B cell (primary cell): ENCODE results near the gene C1orf35. TPM values are rescaled to one million over a fixed set of nuclear protein-coding genes. Genes with fewer than 3 reads are reported as not detected.

ENCODE experiments used
- ATAC-seq: fragments of 200-7000 bp; cut with Tn5 transposase; one replicate; pipeline ENCODE4 v1.10.0; 2021; ENCODE audit warnings: low read depth, mild to moderate bottlenecking, moderate number of reproducible peaks, moderate library complexity
- CTCF ChIA-PET: fragments of 350-600 bp; sonication (Branson Sonifier 250); formaldehyde crosslinking; loops from one replicate; lab custom pipeline; 2021; ENCODE audit warnings: antibody characterized with exemption, inconsistent platforms; lab: Charles Lee
- POLR2A ChIA-PET: fragments of 350-600 bp; sonication (Branson Sonifier 250); formaldehyde crosslinking; loops from one replicate; lab custom pipeline; 2021; ENCODE audit warnings: antibody characterized with exemption; lab: Charles Lee
- DNase-seq: peaks from one replicate; pipeline ENCODE4 v3.0.0; 2013
- H2AFZ ChIP-seq: 2 replicates; pipeline ENCODE4 v1.6.1; 2012; ENCODE audit warnings: mild to moderate bottlenecking, low read depth, low read length; ENCODE audit not compliant: insufficient read depth, poor library complexity, severe bottlenecking
- H3K27ac ChIP-seq, 2 donors: 1 replicate in 1 of 2; 2 replicates in 1 of 2; pipeline ENCODE4 v1.5.1; 2012 to 2013; ENCODE audit warnings: low read length in 2 of 2, mild to moderate bottlenecking in 2 of 2, moderate library complexity in 1 of 2
- H3K27me3 ChIP-seq, 4 experiments: fragments of 200-600 bp in 1 of 4; sonication (generic) in 1 of 4; replicated peaks in 1 of 4; 1 replicate in 2 of 4; 2 replicates in 2 of 4; pipeline versions ENCODE4 v1.6.1 to v1.7.0; 2013 to 2016; ENCODE audit warnings: low read length in 3 of 4, mild to moderate bottlenecking in 2 of 4, mixed read lengths in 1 of 4, moderate library complexity in 1 of 4; ENCODE audit not compliant: insufficient read depth in 4 of 4, control insufficient read depth in 3 of 4; ENCODE audit errors: control extremely low read depth in 1 of 4
- H3K36me3 ChIP-seq, 2 experiments: replicated peaks in 1 of 2; 1 replicate in 1 of 2; 2 replicates in 1 of 2; pipeline versions ENCODE4 v1.6.1 to v1.7.1; 2013; ENCODE audit warnings: low read length in 1 of 2; ENCODE audit not compliant: insufficient read depth in 2 of 2, control insufficient read depth in 1 of 2; ENCODE audit errors: control extremely low read depth in 1 of 2, extremely low read depth in 1 of 2
- H3K4me1 ChIP-seq, 2 donors: fragments of 200-600 bp in 1 of 2; sonication (generic) in 1 of 2; 1 replicate in 1 of 2; 2 replicates in 1 of 2; pipeline versions ENCODE4 v1.5.1 to v1.6.1; 2013 to 2017; ENCODE audit warnings: low read length in 2 of 2; ENCODE audit not compliant: control insufficient read depth in 2 of 2, insufficient read depth in 2 of 2
- H3K4me2 ChIP-seq: replicated peaks from 2 replicates; pipeline ENCODE3; 2012; ENCODE audit warnings: mild to moderate bottlenecking, low read depth, low read length; ENCODE audit not compliant: poor library complexity, severe bottlenecking
- H3K4me3 ChIP-seq, 5 experiments: fragments of 200-600 bp in 1 of 5; sonication (generic) in 1 of 5; 1 replicate in 3 of 5; 2 replicates in 2 of 5; pipeline versions ENCODE4 v1.5.1 to v1.7.0; 2011 to 2016; ENCODE audit warnings: low read length in 4 of 5, mild to moderate bottlenecking in 4 of 5, low read depth in 2 of 5, control low read depth in 1 of 5, moderate library complexity in 1 of 5; ENCODE audit not compliant: insufficient read depth in 1 of 5; ENCODE audit errors: control extremely low read depth in 1 of 5, extremely low read depth in 1 of 5
- H3K79me2 ChIP-seq: fragments of 200-600 bp; sonication (generic); one replicate; pipeline ENCODE4 v1.6.0; 2016; ENCODE audit warnings: low read length; ENCODE audit not compliant: control insufficient read depth, insufficient read depth
- H3K9ac ChIP-seq: fragments of 200-600 bp; sonication (generic); 2 replicates; pipeline ENCODE4 v1.6.1; 2017; ENCODE audit warnings: mild to moderate bottlenecking, low read length, moderate library complexity
- H3K9me3 ChIP-seq, 3 donors: one replicate each; pipeline versions ENCODE4 v1.6.1 to v1.7.1; 2013; ENCODE audit warnings: low read length in 2 of 3; ENCODE audit not compliant: control insufficient read depth in 2 of 3, insufficient read depth in 1 of 3; ENCODE audit errors: control extremely low read depth in 1 of 3
- H4K20me1 ChIP-seq: 2 replicates; pipeline ENCODE4 v1.6.0; 2012; ENCODE audit warnings: mild to moderate bottlenecking, low read length; ENCODE audit not compliant: insufficient read depth, control insufficient read depth, poor library complexity, severe bottlenecking
- H3K27ac Mint-ChIP-seq: one replicate; pipeline ENCODE4 v1.8.0; 2021; ENCODE audit warnings: mixed read lengths
- H3K27me3 Mint-ChIP-seq: one replicate; pipeline ENCODE4 v1.8.0; 2021; ENCODE audit warnings: mixed read lengths
- H3K4me1 Mint-ChIP-seq: one replicate; pipeline ENCODE4 v1.8.0; 2021; ENCODE audit warnings: mixed read lengths
- H3K4me3 Mint-ChIP-seq: one replicate; pipeline ENCODE4 v1.8.0; 2021; ENCODE audit warnings: mixed read lengths
- H3K9me3 Mint-ChIP-seq: one replicate; pipeline ENCODE4 v1.8.0; 2022; ENCODE audit warnings: mixed read lengths; ENCODE audit not compliant: insufficient read depth
- EZH2 ChIP-seq: IDR thresholded peaks from 2 replicates; pipeline ENCODE4 v1.6.1; 2012; ENCODE audit warnings: borderline replicate concordance, low read depth, mild to moderate bottlenecking, moderate library complexity, low read length; ENCODE audit not compliant: insufficient read depth, poor library complexity, severe bottlenecking
- WGBS: methylation state at CpG from one replicate; pipeline ENCODE4 v1.1.5; 2013; ENCODE audit warnings: missing lambda C conversion rate; ENCODE audit not compliant: insufficient coverage; 5-methylcytosine and 5-hydroxymethylcytosine counted together
- intact Hi-C: fragments of 100-400 bp; cut with micrococcal nuclease; formaldehyde crosslinking; loops from one replicate; pipeline ENCODE4 v1.10.0; 2022
- polyA plus RNA-seq: library from polyadenylated mRNA; depleted of rRNA; stranded (reverse); fragments of >200 nt; gene quantifications from 2 replicates; pipeline ENCODE4 v1.2.3, GENCODE V29; 2012
- total RNA-seq, 2 donors: library from RNA; stranded (reverse); fragments of 120-200 nt in 1 of 2; gene quantifications; 1 replicate in 1 of 2; 2 replicates in 1 of 2; pipeline versions ENCODE4 v1.2.3 to v1.2.4, GENCODE V29; 2013 to 2022
- TF ChIP-seq, protein P1 (sequence below): fragments of 200-600 bp; IDR thresholded peaks from one replicate; pipeline ENCODE4 v1.8.0; 2022; ENCODE audit warnings: antibody characterized with exemption, mild to moderate bottlenecking

C1orf35 gene
- total and polyA plus RNA-seq, 2 donors (not counting 1 experiment from before 2014, with no cell fraction given) = 24.1 to 41.0 TPM

DNA sequence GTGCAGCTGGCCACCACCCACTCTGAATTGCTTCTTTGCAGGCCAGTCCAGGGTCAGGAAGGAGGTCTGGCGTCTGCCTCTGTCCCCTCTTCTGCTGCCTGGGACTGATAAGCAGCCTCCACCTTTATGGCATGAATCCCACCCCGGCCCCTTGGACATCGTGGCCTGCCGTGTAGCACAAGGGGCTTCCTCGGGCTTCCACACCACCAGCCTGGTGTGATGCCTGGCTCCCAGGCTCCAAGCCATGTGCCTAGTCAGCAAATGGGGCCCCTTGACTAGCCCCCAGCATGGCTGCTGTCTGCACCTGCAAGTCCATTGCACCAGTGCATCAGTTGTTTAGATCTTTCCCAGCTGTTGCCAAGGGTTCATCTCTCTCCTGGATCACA lies 30.5 kb downstream of the C1orf35 start:
- POLR2A ChIA-PET = no interaction called here
- no peak for ATAC-seq
- Mint-ChIP-seq H3K4me3 (no peak overlapping the region), H3K4me1 (peaks cover 4% of the 10 kb centered on the region), H3K27me3 (no peaks in the 10 kb centered on the region), H3K9me3 (no peaks in the 10 kb centered on the region), H3K27ac (no peak overlapping the region)
- Histone ChIP-seq H2AFZ (no peak overlapping the region), H3K36me3 (no peaks in the 10 kb centered on the region), H3K9ac (no peak overlapping the region), H3K9me3 (no peaks in the 10 kb centered on the region), H3K4me1 (no peaks in the 10 kb centered on the region), H3K27ac (no peak overlapping the region), H3K4me2 (no peak overlapping the region), H3K27me3 (peaks cover 0 to 20% (median 3%) of the 10 kb centered on the region in 4 experiments), H4K20me1 (peaks cover 12% of the 10 kb centered on the region), H3K79me2 (no peaks in the 10 kb centered on the region), H3K4me3 (no peak overlapping the region)
- CTCF ChIA-PET = no interaction called here
- no peak for DNase-seq
- TF ChIP-seq, protein P1, sequence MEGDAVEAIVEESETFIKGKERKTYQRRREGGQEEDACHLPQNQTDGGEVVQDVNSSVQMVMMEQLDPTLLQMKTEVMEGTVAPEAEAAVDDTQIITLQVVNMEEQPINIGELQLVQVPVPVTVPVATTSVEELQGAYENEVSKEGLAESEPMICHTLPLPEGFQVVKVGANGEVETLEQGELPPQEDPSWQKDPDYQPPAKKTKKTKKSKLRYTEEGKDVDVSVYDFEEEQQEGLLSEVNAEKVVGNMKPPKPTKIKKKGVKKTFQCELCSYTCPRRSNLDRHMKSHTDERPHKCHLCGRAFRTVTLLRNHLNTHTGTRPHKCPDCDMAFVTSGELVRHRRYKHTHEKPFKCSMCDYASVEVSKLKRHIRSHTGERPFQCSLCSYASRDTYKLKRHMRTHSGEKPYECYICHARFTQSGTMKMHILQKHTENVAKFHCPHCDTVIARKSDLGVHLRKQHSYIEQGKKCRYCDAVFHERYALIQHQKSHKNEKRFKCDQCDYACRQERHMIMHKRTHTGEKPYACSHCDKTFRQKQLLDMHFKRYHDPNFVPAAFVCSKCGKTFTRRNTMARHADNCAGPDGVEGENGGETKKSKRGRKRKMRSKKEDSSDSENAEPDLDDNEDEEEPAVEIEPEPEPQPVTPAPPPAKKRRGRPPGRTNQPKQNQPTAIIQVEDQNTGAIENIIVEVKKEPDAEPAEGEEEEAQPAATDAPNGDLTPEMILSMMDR = no peak
- TF ChIP-seq EZH2 = no peak
- intact Hi-C loops = no loop called here
- WGBS = 66% methylated on average over 5 of the region's 5 CpGs

DNA sequence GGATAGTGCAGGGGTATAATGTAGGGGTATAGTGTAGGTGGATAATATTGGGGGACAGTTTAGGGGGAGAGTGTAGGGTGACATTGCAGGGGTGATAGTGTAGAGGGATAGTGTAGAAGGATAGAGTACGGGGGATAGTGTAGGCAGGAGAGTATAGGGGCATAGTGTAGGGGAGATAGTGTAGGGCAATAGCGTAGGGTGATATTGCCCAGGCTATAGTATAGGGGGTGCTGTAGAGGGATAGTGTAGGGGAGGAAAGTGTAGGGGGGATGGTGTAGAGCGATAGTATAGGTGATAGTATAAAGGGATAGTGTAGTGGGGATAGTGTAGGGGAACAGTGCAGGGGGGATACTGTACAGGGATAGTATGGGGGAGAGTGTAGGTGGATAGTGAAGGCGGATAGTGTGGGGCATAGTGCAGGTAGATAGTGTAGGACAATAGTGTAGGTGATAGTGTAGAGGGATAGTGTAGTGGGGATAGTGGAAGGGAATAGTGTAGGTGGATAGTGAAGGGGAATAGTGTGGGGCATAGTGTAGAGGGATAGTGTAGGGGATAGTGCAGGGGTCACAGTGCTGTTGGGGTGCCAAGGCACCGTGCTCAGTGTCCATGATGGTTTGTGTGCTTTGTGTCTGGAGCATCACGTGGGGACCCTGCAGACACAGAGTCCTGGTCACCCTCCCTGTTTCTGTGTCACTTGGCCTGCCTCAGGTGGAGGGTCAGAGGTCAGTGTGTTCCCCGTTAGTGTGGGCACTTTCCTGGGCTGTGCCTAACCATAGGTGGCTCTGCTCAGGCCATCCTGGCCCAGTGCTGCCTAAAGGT lies 31.1 kb downstream of the C1orf35 start:
- WGBS = 70% methylated on average over 7 of the region's 7 CpGs
- H3K4me1 Mint-ChIP-seq = peaks cover 2% of the 10 kb centered on the region

More for the DNA sequence above, 31.1 kb downstream of the C1orf35 start:
- no peak overlapping the region for H3K4me3 Mint-ChIP-seq
- Histone ChIP-seq H2AFZ (no peak overlapping the region), H3K9me3 (no peaks in the 10 kb centered on the region), H3K4me3 (no peak overlapping the region), H4K20me1 (peaks cover 12% of the 10 kb centered on the region), H3K79me2 (no peaks in the 10 kb centered on the region), H3K9ac (no peak overlapping the region), H3K27ac (no peak overlapping the region), H3K4me2 (no peak overlapping the region), H3K27me3 (peaks cover 0 to 25% (median 3%) of the 10 kb centered on the region in 4 experiments), H3K4me1 (no peaks in the 10 kb centered on the region), H3K36me3 (no peaks in the 10 kb centered on the region)
- intact Hi-C loops = no loop called here
- H3K27me3 Mint-ChIP-seq = no peaks in the 10 kb centered on the region
- TF ChIP-seq EZH2 = no peak
- TF ChIP-seq, protein P1 = no peak
- no peaks in the 10 kb centered on the region for H3K9me3 Mint-ChIP-seq
- ATAC-seq = no peak
- H3K27ac Mint-ChIP-seq = no peak overlapping the region
- ChIA-PET CTCF (no interaction called here), POLR2A (no interaction called here)
- no peak for DNase-seq
